Vagina (tissue), 2 donors: ENCODE results near the gene SLC5A10.

ENCODE experiments used
- POLR2A ChIP-seq, 2 donors: fragments of 450-650 bp; IDR thresholded peaks; one replicate each; pipeline ENCODE4 v1.6.1; 2017; ENCODE audit warnings: antibody characterized with exemption in 2 of 2, mild to moderate bottlenecking in 2 of 2, moderate library complexity in 2 of 2
- POLR2AphosphoS5 ChIP-seq, 2 donors: sonication (generic); formaldehyde crosslinking; IDR thresholded peaks; one replicate each; pipeline ENCODE4 v1.9.0; 2017; ENCODE audit warnings: antibody characterized with exemption in 2 of 2, mild to moderate bottlenecking in 2 of 2, low read depth in 1 of 2; ENCODE audit not compliant: insufficient read depth in 1 of 2

DNA sequence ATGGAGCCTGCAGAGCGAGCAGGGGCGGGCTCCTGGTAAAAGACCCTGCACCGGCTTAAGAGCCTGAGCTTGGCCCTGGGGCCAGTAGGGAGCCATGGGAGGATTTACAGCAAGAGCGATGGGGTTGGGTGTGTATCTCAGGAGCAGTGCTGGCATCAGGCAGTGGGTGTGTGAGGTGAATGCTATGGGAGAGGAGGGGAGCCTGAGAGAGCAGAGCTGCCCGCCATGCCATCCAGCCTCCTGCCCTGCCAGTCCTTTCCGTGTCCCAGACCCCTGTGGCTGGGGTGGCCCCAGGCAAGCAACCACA, 29.3 kb downstream of the SLC5A10 start:
- TF ChIP-seq POLR2AphosphoS5 (IDR thresholded peaks at IDR 0.05; ENCODE audit: insufficient read depth in 1 of 2, low read depth in 1 of 2) (no peak), POLR2A (IDR thresholded peaks at IDR 0.05) (no peak)
